GM19438 (cell line): Measurements from ENCODE around the gene SLC25A12.

Experiments used
- ATAC-seq: cut with Tn5 transposase; IDR thresholded peaks from one replicate; pipeline ENCODE4 v1.9.1; 2021; ENCODE audit warnings: low read depth; ENCODE audit not compliant: unreplicated experiment

Gene SLC25A12

DNA sequence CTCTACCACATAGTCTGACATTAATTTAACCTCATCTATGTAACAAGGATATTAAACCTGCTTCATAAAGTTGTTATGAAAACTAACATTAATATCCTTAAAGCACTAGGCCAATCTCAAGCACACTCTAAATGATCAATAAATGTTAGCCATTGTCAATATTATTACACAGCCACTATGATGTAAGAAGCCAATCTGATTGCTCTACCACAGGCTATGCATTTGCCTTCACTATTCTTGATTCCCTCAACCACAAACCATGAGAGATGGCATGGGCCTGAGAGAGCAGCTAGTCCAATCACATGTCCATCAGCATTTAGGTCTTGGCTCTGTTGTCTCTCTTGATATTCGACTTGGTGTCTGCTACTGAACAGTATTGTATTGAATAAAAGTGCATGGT is 4.2 kb downstream of the SLC25A12 start:
- ATAC-seq, result no peak

DNA sequence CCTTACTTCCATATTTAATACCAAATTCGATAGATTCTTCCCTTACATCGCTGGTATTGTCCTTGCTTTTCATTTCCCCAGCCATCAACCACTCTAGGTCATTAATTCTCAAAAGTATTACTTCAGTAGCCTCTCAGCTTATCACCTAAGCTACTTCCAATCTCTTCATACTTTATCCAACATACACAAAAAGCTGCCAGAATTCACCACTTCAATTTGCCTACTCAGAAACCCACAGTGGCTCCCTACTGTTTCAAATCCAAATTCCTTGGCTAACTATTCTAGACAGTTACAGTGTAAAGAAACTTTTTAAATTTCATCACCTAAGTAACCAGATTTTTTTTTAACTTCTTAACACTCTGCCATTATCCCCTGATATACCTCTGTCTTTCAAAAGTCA is 4.7 kb downstream of the SLC25A12 start:
- no peak for ATAC-seq

DNA sequence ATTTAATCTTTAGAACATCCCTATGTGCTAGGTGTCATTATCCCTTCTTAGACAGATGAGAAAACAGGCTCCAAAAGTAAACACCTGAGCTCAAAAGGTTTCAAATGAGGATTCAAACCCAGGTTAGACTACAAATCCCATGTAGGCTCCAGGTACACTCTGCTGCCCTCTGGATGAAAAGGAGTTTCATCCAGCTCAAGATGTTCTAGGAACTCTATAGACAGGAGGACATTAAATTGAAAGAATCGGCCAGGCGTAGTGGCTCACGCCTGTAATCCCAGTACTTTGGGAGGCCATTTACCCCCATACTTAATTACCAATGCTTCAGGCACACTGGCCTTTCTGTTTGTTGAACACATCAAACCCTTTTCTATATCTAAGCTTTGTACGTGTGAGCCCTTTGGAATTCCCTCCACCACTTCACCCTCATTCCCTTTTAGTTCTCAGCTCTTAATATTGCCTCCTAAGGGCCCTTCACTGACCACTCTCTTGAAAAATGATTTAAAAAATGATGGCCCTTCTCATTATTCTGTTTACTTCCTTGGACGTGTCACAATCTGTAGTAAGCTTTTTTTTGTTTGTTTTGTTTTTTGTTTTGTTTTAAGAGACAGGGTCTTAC is 10.7 kb downstream of the SLC25A12 start:
- ATAC-seq, result no peak

DNA sequence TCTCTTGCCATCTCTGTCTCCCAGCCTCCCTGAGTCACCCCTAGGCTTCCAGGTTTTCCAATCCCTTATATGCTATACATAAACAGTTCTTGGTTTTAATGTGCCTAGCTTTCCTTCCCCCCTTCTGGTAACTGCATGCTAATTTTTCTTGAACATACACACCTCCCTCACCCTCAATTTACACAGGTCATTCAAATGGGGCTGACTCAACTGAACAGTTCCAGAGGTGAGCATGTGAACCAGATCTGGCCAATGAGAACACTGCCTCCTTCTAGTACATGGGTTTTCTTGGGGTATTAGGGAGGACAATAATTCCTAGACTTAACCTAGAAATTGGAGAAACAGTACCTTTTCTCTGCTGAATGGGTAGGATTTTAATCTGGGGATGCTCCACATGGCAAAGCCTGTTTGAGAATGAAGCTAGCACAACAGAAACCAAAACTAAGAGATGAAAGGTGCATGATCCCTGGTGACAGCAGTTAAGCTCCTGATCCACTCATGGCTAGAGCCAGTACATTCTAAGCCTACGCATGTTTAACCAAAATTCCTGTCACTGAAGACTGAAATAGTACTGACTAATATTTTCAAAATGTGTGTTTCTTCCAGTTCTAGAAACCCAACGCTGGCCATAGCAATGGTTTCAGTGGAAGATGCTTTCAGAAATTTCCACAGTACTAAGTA is 11.8 kb downstream of the SLC25A12 start:
- no peak for ATAC-seq

DNA sequence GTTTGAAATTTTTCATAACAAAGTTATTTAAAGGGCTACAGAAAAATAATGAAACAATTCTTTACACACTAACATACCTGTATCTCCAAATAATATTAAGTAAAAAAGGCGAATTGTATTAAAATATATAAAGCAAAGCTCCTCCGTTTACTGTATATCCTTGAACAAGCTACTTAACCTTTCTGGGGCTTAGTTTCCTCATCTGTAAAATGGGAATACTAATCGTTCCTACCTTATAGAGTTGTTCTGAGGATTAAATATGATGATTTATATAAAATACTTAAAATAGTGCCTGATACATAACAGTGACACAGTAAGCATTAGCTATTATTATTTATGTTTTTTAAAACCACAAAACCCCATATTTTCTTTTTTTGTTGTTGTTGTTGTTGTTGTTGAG is 13.3 kb downstream of the SLC25A12 start:
- no peak for ATAC-seq

DNA sequence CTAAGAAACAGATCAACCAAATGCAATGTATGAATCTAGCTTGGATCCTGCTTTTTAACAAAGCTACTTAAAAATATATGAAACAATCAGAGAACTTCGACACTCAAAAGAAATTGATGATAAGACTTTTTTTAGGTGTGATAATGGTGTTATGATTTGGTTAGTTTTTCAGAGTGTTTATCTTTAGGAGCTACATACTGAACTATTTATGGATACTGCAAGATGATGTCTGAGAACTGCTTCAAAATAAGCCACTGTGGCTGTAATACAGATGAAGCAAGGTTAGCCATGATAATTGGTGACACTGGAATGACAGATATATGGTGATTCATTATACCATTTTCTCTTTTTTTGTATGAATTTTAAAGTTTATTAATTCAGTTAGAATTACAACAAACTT is 14.2 kb downstream of the SLC25A12 start:
- ATAC-seq, result no peak

DNA sequence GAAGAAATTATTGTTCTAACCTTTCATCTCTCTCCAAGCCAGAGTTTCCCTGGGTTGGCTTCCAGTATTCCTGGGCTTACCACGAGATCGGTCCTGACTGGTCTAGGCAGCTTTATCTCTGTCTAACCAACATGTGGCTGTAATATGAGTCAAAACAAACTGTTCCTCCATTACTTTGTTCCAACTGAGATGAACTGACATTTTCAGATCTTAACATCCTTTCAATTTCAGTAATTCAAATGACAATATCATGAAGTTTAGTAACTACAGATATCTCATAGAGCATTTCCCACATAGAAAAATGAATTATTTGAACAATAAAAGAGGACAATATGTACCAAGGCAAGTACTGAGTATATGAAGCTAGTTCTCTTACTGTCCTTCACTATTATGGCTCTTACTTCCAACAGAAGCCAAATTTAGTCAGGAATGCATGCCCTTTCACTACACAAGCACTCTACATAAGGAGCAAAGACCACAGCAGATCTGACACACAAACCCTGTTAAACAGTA is 15.5 kb downstream of the SLC25A12 start:
- no peak for ATAC-seq

DNA sequence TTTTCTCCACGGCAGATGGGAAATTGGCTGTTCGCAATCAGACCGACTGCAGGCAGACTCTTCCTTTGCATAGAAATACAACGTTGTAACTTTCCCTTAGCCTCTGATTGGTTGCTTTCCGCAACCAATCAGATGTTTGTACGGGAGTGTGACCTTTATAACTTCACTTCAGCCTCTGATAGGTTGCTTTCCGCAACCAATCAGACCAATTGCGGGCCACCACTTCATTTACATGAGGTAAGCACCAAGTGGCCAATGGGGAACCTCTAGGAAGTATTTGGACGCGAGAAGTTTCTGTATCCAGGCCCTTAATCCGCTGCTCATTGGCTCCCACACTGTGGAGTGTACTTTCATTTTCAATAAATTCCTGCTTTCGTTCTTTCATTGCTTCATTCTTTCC is 19.1 kb downstream of the SLC25A12 start:
- ATAC-seq, result no peak

DNA sequence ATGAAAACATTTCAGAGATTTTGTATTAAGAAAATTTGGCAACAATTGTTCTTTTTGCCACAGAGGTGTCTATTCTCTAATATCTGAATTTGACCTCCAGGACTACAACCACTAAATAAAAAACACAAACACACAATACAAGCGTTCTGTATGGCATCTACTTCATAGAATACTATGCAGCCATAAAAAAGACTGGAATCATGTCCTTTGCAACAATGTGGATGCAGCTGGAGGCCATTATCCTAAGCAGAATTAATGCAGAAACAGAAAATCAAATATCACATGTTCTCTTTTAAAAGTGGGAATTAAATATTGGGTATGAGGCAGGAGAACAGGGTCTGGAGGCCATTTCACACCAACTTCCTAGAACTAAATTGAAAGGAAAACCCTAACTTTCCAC is 19.5 kb downstream of the SLC25A12 start:
- ATAC-seq, result no peak

DNA sequence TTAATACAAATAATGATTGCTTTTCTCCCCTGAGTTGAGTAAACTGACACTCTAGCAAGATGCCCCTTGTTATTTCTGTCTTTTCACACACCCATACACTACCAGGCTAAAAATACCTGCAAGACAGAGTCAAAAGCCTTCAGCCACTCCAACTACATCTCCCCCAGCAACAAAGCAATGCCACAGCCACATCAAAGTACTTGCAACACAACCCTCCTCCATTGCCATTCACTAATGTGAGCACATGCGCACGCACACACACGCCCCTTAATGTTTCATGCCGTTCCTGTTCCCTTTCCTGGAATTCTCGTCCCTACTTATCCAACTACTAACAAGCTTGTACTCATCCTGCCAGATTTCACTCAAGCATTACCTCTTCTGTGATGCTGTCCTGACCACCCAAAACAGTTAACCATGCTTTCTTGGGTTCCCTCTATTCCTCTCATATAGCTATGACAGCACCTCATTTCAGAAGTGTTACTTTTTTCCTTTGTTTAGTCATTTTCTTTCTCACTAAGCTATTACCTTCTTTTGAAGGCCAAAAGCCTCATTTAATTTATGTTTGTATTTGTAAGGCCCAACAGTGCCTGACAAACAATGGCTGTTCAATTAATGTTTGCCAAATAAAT is 29.6 kb downstream of the SLC25A12 start:
- ATAC-seq, result no peak

DNA sequence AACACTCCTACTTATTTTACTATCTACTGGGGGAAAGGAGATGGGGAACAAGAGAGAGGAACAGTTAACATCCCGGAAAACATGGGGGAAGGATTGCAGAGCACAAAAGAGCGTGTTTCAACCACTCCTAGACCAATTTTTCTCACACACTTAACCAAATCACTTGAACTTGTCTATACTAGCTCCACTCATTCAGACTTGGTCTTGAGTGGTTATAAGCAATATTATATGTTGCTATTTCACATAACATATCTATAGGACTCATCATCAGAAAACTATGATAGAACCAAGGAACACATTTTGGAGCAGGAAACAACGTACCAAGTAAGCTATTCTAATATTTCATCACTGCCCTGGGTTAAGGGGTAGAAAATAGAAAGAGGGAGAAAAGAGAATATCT is 31.5 kb downstream of the SLC25A12 start:
- ATAC-seq, result no peak

DNA sequence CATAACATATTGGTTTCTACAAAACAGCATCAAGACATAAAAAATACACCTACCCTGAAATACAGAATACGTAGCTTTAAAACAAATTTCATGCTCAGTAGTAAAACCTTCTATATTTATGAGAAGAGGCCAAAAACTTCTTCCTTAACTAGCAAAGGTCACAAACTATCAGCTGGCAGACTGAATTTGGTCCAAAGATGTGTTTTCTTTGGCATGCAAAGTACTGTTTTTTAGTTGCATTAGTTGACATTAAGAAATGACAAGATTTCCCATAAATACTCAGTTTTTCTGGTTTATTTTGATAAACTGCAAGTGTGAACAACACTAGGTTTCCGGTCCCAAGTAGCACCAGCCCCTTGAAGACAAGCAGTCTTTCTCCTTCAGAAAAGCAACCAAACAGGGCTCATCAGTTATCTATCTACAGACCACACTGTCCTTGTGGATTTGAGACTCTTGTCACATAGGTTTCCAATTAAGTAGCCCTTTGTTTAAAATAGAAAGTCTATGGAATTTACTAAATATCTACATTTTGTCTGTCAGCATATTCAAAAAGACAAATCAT is 35.6 kb downstream of the SLC25A12 start:
- ATAC-seq, result no peak

DNA sequence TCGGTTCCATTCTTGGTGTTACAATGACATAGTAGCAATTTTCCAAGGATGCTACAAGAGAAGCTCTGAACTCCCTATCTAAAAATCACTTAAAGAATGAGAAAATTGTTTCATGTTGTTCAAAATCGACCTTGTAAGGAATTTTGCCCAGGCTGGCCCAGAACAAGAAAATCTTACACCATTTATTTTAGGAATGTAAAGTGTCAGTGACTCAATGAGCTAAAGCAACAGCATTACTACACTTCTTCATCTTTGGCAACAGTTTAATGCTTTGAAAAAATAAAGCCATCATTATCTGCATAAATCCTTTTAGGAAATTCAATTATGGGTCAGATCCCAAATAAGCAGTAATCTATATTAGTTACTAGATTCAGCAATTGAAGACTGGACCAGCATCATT is 38.6 kb downstream of the SLC25A12 start:
- no peak for ATAC-seq

DNA sequence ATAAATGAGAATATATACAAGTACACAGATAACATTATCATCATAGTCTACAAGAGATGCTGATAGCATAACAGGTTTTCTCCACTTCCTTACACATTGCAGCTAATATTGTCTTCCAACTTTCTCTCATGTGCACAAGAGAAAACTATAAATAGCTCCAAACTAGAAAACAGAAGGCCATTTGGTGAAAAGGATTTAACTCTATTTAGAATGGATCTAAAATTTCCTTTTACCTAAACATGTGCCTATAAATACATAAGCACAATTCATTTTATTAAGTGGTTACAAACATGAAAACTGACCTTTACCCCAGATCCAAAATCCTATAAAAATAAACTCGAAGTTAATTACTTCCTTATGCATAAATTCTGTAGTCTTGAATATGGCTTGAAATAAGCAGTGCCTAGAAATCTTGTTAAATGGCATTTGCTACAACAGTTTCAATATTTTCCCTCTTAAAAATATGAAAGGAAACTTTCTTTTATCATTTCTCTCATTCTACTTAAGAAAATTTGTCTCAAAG is 41.6 kb downstream of the SLC25A12 start:
- ATAC-seq, result no peak

DNA sequence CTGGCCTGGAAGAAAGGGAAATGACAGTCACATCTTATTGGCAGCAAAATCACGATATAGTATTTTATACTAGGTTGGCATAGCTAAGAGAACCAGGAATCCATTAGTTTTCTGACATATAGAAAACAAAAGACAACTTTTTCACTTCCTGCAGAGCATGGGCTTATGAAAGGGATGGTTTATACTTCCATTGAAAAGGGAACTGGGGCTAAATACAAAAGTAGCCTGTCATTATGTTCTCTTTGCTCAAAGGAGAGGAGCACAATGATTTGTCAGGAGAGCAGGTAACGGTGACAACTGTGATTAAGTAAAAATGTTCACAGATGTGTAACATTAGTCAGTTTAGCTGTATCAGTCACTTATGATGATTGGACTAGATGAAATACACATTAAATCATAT is 46.4 kb downstream of the SLC25A12 start:
- ATAC-seq, result no peak

DNA sequence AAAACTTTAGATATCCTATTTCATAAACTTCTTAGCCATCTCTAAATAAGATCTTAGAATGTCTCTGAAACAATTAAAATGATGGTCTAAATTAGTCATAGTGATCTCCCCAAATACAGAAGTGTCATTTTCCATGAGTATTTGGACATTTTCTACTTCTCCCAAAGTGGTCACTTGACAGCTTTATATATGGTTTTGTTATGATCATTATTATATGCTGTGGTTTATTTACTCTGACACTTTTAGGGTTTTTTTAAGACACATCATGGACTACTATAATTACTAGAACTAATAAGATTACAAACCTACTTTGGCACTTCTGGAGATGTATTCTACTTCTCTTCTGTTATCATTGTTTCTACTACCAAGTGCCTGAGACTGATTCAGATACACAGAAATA is 47.1 kb downstream of the SLC25A12 start:
- ATAC-seq, result no peak

DNA sequence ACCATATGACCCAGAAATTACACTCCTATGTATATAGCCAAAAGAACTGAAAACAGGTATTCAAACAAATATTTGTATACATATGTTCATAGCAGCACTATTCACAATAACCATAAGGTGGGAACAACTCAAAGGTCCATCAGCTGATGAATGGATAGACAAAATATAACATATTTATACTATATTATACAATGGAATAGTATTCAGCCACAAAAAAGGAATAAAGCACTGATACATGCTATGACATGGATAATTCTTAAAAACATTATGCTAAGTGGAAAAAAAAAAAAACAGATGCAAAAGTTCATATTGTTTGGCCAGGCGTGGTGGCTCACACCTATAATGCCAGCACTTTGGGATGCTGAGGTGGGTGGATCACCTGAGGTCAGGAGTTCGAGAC is 52.0 kb downstream of the SLC25A12 start:
- ATAC-seq, result no peak

DNA sequence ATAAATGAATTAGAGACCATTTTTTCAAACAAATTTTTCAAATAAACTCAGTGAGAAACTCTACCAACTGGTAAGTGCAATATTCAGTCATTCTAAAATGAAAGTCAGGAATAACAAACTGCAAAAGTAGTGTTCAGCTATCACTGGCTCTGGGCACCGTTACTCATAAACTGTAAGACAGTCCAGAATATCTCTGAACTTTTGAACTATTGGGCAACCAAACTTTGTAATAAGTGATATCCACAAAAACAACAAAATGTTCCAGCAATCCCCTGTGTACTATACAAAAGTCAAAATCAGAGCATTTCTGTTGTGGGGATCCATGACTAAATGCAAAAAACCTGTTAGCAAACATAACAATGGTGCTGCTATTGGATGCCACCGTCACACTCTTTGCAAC is 56.3 kb downstream of the SLC25A12 start:
- ATAC-seq, result no peak

DNA sequence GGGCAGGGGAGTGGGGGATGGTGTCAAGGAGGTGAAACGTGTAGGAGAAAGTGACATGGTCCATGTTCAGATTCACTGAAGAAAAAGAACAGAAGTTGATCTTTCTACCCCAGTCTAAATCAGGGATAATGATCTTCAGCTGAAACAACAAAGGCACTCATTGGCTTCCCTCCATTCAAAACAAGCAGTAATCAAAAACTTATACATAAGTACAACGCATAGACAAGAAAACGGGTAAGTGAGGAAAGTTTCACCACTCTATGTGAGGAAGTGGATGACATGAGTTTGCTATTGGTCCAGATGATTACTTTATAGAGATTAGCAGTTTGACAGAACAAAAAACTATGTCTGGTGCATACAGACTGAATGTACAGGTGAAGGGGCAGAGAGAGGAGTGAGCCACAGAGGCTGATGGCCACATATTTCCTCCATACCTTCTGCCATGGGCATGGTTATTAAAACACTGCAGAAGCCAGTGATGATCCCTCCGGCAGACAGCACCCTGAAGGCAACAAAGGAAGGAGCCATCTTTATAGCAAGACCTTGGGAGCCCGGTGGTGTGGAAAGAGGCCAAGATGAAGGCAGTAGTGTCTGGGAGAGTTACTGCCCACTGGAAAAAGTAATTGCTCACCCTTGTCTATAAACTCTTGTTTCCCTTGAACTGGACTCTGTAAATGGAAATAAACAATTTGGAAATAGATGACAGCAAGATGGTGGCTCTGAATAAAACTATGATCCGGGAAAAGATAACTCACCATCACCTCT is 57.7 kb downstream of the SLC25A12 start:
- ATAC-seq, result no peak

DNA sequence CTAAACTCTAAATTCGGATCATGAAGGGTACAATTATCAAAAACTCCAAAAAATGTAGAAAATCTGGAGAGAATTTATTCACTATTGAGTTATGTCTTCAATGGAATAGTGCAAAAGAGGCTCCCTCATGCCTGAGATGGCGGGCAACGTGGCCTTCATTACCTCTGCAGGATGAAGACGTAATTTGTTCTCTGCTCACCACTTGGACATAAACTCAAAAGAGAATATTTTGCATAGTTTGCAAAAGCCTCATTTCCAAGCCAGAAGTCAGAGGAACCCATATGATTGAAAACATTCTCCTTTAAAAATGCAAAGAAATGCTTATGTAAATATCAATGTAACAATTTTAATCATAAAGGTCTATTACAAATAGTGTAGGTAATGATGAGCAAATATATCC is 58.7 kb downstream of the SLC25A12 start:
- no peak for ATAC-seq

DNA sequence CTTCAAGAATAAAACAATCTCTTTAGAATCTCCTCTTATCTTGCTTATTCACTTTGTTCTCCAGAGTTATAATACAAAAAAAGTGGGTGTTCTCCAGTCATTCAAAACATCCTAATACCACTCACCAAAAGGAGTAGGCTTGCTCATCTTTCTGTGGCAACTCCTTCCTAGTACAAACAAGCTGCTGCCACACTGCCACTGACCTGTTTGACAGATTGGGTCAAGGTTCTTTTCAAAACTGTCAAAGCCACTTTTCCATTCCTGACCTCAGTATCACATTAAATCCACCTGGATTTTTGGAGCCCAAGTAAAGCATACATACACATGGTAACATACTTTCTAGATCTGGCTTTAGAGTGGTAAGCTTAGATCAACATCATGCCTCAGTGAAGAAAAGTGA is 59.8 kb downstream of the SLC25A12 start:
- ATAC-seq, result no peak
